WTC11 (cell line): ENCODE results near the gene ID2. TPM values are rescaled to one million over a fixed set of nuclear protein-coding genes. Genes with fewer than 3 reads are reported as not detected.
A peak's percentile ranks its signal among the peaks of the same experiment; 100 is the strongest.

ENCODE experiments used
- ATAC-seq: fragments of 200-7000 bp; cut with Tn5 transposase; 2 replicates; pipeline ENCODE4 v1.10.0; 2021; ENCODE audit warnings: mild to moderate bottlenecking, moderate library complexity
- CTCF ChIA-PET: fragments of 300-600 bp; sonication (Branson Sonifier 250); formaldehyde crosslinking; loops from one replicate; lab custom pipeline; 2021; ENCODE audit warnings: antibody characterized with exemption; lab: Charles Lee
- POLR2A ChIA-PET: fragments of 350-600 bp; sonication (Branson Sonifier 250); formaldehyde crosslinking; loops from one replicate; lab custom pipeline; 2021; ENCODE audit warnings: antibody characterized with exemption; lab: Charles Lee
- DNase-seq: peaks from one replicate; pipeline ENCODE4 v3.0.0; 2021; ENCODE audit warnings: low spot score
- H3K27ac Mint-ChIP-seq: 2 replicates; pipeline ENCODE4 v1.8.0; 2021; ENCODE audit warnings: mixed read lengths
- H3K27me3 Mint-ChIP-seq: 2 replicates; pipeline ENCODE4 v1.8.0; 2021; ENCODE audit warnings: low read depth, mild to moderate bottlenecking, moderate library complexity, mixed read lengths
- H3K36me3 Mint-ChIP-seq: 2 replicates; pipeline ENCODE4 v1.8.0; 2021; ENCODE audit warnings: mixed read lengths
- H3K4me1 Mint-ChIP-seq: 2 replicates; pipeline ENCODE4 v1.8.0; 2022; ENCODE audit warnings: mixed read lengths
- H3K4me3 Mint-ChIP-seq: 2 replicates; pipeline ENCODE4 v1.8.0; 2021; ENCODE audit warnings: mild to moderate bottlenecking, moderate library complexity, mixed read lengths
- H3K9me3 Mint-ChIP-seq: 2 replicates; pipeline ENCODE4 v1.8.0; 2021; ENCODE audit warnings: mixed read lengths
- CREB1 ChIP-seq: sonication (generic); formaldehyde crosslinking; IDR thresholded peaks from 2 replicates; pipeline ENCODE4 v1.8.0; 2023; ENCODE audit warnings: mild to moderate bottlenecking, missing genetic modification reagents
- FOXK1 ChIP-seq: sonication (generic); formaldehyde crosslinking; IDR thresholded peaks from 2 replicates; pipeline ENCODE4 v1.8.0; 2022; ENCODE audit warnings: mild to moderate bottlenecking, moderate library complexity, missing genetic modification reagents
- FOXP1 ChIP-seq: sonication (generic); formaldehyde crosslinking; IDR thresholded peaks from 2 replicates; pipeline ENCODE4 v1.8.0; 2022; ENCODE audit warnings: missing genetic modification reagents, mild to moderate bottlenecking, moderate library complexity, borderline replicate concordance
- FOXP4 ChIP-seq: sonication (generic); formaldehyde crosslinking; IDR thresholded peaks from 2 replicates; pipeline ENCODE4 v1.8.0; 2022; ENCODE audit warnings: mild to moderate bottlenecking, missing genetic modification reagents
- GABPB1 ChIP-seq: sonication (generic); formaldehyde crosslinking; IDR thresholded peaks from 2 replicates; pipeline ENCODE4 v1.8.1; 2023; ENCODE audit warnings: mild to moderate bottlenecking, missing genetic modification reagents
- JAZF1 ChIP-seq: fragments of 250-450 bp; sonication (Bioruptor Pico); IDR thresholded peaks from 2 replicates; pipeline ENCODE4 v1.9.0; 2021; ENCODE audit warnings: moderate library complexity, mild to moderate bottlenecking, inconsistent platforms
- MAX ChIP-seq: sonication (generic); formaldehyde crosslinking; IDR thresholded peaks from 2 replicates; pipeline ENCODE4 v1.8.0; 2022; ENCODE audit warnings: mild to moderate bottlenecking, missing genetic modification reagents
- NFATC4 ChIP-seq: fragments of 250-450 bp; sonication (Bioruptor Pico); IDR thresholded peaks from 2 replicates; pipeline ENCODE4 v1.9.0; 2021; ENCODE audit warnings: mild to moderate bottlenecking
- OVOL2 ChIP-seq: fragments of 250-450 bp; sonication (Bioruptor Pico); IDR thresholded peaks from 2 replicates; pipeline ENCODE4 v1.9.0; 2021; ENCODE audit warnings: mild to moderate bottlenecking, borderline replicate concordance
- USF1 ChIP-seq: sonication (generic); formaldehyde crosslinking; IDR thresholded peaks from 2 replicates; pipeline ENCODE4 v1.8.0; 2022; ENCODE audit warnings: mild to moderate bottlenecking, missing genetic modification reagents
- USF2 ChIP-seq: sonication (generic); formaldehyde crosslinking; IDR thresholded peaks from 2 replicates; pipeline ENCODE4 v1.8.1; 2023; ENCODE audit warnings: mild to moderate bottlenecking, missing genetic modification reagents, moderate library complexity
- ZMAT4 ChIP-seq: fragments of 250-450 bp; sonication (Bioruptor Pico); IDR thresholded peaks from 2 replicates; pipeline ENCODE4 v1.9.0; 2021; ENCODE audit warnings: mild to moderate bottlenecking
- ZNF121 ChIP-seq: sonication (generic); formaldehyde crosslinking; IDR thresholded peaks from 2 replicates; pipeline ENCODE4 v1.8.0; 2023; ENCODE audit warnings: missing genetic modification reagents
- ZNF219 ChIP-seq: sonication (generic); formaldehyde crosslinking; IDR thresholded peaks from 2 replicates; pipeline ENCODE4 v1.8.0; 2023; ENCODE audit warnings: missing genetic modification reagents, mild to moderate bottlenecking, borderline replicate concordance
- ZNF423 ChIP-seq: fragments of 250-450 bp; sonication (Bioruptor Pico); IDR thresholded peaks from 2 replicates; pipeline ENCODE4 v2.1.2; 2022; ENCODE audit warnings: mild to moderate bottlenecking, moderate library complexity
- total RNA-seq: library from RNA; stranded (reverse); gene quantifications from 3 replicates; pipeline ENCODE4 v1.2.3, GENCODE V29; 2021

ID2 gene
- total RNA-seq, 1 experiment from 2014 or later, result 38.6 TPM

- peaks cover 26% of the 10 kb centered on the region for H3K36me3 Mint-ChIP-seq
- peaks cover 39% of the 10 kb centered on the region for H3K4me1 Mint-ChIP-seq
- peak; percentile 2 for ATAC-seq
- CTCF ChIA-PET, result interaction anchor here (0.6 to 2.5 kb wide), 6 partner anchors 15 to 273 kb away, joined by 3 to 13 read pairs (median 4); no protein-coding TSS in a partner anchor
- DNase-seq, result peak; percentile 63
- H3K4me3 Mint-ChIP-seq, result peak overlapping the region; percentile 70
- H3K27ac Mint-ChIP-seq, result peak overlapping the region; percentile 99
- H3K27me3 Mint-ChIP-seq, result peaks cover 67% of the 10 kb centered on the region
- POLR2A ChIA-PET, result interaction anchor here (0.6 kb wide), 1 partner anchor 21 kb away, joined by 3 read pairs; no protein-coding TSS in a partner anchor
- peaks cover 15% of the 10 kb centered on the region for H3K9me3 Mint-ChIP-seq
- TF ChIP-seq NFATC4 (CRISPR knock-in tag) (no peak), MAX (CRISPR knock-in tag) (peak; percentile 58; the same call in 1 of the 2 replicates)
Observed at GRCh38 chr2:8677646-8678592, 3.9 kb upstream of the ID2 start.

GRCh38 chr2:8678731-8679566 is 2.9 kb upstream of the ID2 start:
- Mint-ChIP-seq H3K27ac (peak overlapping the region; percentile 99), H3K27me3 (peaks cover 69% of the 10 kb centered on the region), H3K4me1 (peaks cover 47% of the 10 kb centered on the region), H3K9me3 (peaks cover 8% of the 10 kb centered on the region), H3K36me3 (peaks cover 27% of the 10 kb centered on the region), H3K4me3 (peak overlapping the region; percentile 78)
- ChIA-PET CTCF (interaction anchor here (0.6 to 1.1 kb wide), 3 partner anchors 15 to 274 kb away, joined by 3 to 4 read pairs (median 3); no protein-coding TSS in a partner anchor), POLR2A (interaction anchor here (0.6 to 1.1 kb wide), 2 partner anchors 95 to 788 kb away, joined by 3 read pairs; no protein-coding TSS in a partner anchor)
- TF ChIP-seq ZNF219 (CRISPR knock-in tag) (no peak), GABPB1 (CRISPR knock-in tag) (peak; percentile 49; the same call in 1 of the 2 replicates), JAZF1 (CRISPR knock-in tag) (no peak), FOXK1 (CRISPR knock-in tag) (0 out of 2 replicates have a peak, but pooled peaks have one; percentile 44), USF2 (CRISPR knock-in tag) (peak; percentile 67), OVOL2 (CRISPR knock-in tag) (no peak)
- DNase-seq (peak; percentile 93), ATAC-seq (peak; percentile 44)

GRCh38 chr2:8679567-8679826 is 2.4 kb upstream of the ID2 start:
- peaks cover 21% of the 10 kb centered on the region for H3K36me3 Mint-ChIP-seq
- TF ChIP-seq FOXP1 (CRISPR knock-in tag), result no peak
- TF ChIP-seq GABPB1 (CRISPR knock-in tag), result 0 out of 2 replicates have a peak, but pooled peaks have one; percentile 4
- H3K4me1 Mint-ChIP-seq, result peaks cover 49% of the 10 kb centered on the region
- ATAC-seq (no peak), DNase-seq (no peak)
- H3K4me3 Mint-ChIP-seq, result peak overlapping the region; percentile 78
- peaks cover 3% of the 10 kb centered on the region for H3K9me3 Mint-ChIP-seq
- ChIA-PET POLR2A (interaction anchor here (1.1 kb wide), 1 partner anchor 788 kb away, joined by 3 read pairs; no protein-coding TSS in a partner anchor), CTCF (interaction anchor here (1.1 kb wide), 1 partner anchor 23 kb away, joined by 3 read pairs; no protein-coding TSS in a partner anchor)
- peaks cover 64% of the 10 kb centered on the region for H3K27me3 Mint-ChIP-seq
- peak overlapping the region; percentile 99 for H3K27ac Mint-ChIP-seq

- POLR2A ChIA-PET, result interaction anchor here (1.0 to 2.1 kb wide), 2 partner anchors 42 to 97 kb away, joined by 3 to 11 read pairs; no protein-coding TSS in a partner anchor
- no peak for DNase-seq
- ATAC-seq, result no peak
Observed at GRCh38 chr2:8679827-8680731, 1.8 kb upstream of the ID2 start.

More at GRCh38 chr2:8679827-8680731, 1.8 kb upstream of the ID2 start:
- H3K9me3 Mint-ChIP-seq, result no peaks in the 10 kb centered on the region
- peak overlapping the region; percentile 78 for H3K4me3 Mint-ChIP-seq
- H3K27me3 Mint-ChIP-seq, result peaks cover 61% of the 10 kb centered on the region
- peaks cover 51% of the 10 kb centered on the region for H3K4me1 Mint-ChIP-seq
- TF ChIP-seq GABPB1 (CRISPR knock-in tag) (peak; percentile 66), ZNF121 (CRISPR knock-in tag) (no peak), USF1 (CRISPR knock-in tag) (peak; percentile 80), ZNF423 (CRISPR knock-in tag) (peak; percentile 88), ZMAT4 (CRISPR knock-in tag) (no peak), CREB1 (CRISPR knock-in tag) (no peak), FOXP4 (CRISPR knock-in tag) (no peak), USF2 (CRISPR knock-in tag) (peak; percentile 82)
- peaks cover 17% of the 10 kb centered on the region for H3K36me3 Mint-ChIP-seq
- CTCF ChIA-PET, result interaction anchor here (0.7 to 2.9 kb wide), 9 partner anchors 13 to 801 kb away, joined by 3 to 17 read pairs (median 7); no protein-coding TSS in a partner anchor
- peak overlapping the region; percentile 99 for H3K27ac Mint-ChIP-seq
